Measurements from ENCODE around the gene C3.

DNA sequence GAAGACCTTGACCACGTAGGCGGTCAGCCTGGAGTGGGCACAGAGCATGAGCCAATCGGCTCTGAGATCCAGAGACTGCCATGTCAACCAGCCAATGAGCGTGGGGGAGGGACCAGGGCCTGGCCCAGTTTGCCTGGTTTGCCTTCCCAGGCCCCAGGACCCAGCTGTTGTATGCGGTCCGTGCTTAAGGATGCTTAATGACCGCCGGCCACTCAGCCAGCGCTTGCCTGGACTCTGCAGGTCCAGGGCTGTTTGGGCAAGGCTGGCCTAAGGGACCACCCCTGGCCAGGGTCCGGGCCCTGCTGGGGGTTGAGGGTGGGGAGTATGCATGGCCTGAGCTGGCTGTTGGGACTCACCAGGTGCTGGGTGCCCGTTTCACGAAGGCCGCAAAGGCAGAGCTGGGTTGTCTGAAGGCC, 27.4 kb downstream of the C3 start:
- TF ChIP-seq ZFX (IDR thresholded peaks at IDR 0.05) (no peak), POLR2A (IDR thresholded peaks at IDR 0.05; ENCODE audit: borderline replicate concordance, extremely low read depth, insufficient read depth, insufficient read length) (no peak), CBX3 (IDR thresholded peaks at IDR 0.05; ENCODE audit: low read depth) (no peak), EZH2 (IDR thresholded peaks at IDR 0.05) (no peak), RAD21 (IDR thresholded peaks at IDR 0.05; ENCODE audit: low read depth) (no peak), JUND (IDR thresholded peaks at IDR 0.05) (no peak), SIN3A (IDR thresholded peaks at IDR 0.05; ENCODE audit: low read depth) (no peak), CEBPB (IDR thresholded peaks at IDR 0.05; ENCODE audit: low read depth) (no peak)
- TF ChIP-seq, protein P1, sequence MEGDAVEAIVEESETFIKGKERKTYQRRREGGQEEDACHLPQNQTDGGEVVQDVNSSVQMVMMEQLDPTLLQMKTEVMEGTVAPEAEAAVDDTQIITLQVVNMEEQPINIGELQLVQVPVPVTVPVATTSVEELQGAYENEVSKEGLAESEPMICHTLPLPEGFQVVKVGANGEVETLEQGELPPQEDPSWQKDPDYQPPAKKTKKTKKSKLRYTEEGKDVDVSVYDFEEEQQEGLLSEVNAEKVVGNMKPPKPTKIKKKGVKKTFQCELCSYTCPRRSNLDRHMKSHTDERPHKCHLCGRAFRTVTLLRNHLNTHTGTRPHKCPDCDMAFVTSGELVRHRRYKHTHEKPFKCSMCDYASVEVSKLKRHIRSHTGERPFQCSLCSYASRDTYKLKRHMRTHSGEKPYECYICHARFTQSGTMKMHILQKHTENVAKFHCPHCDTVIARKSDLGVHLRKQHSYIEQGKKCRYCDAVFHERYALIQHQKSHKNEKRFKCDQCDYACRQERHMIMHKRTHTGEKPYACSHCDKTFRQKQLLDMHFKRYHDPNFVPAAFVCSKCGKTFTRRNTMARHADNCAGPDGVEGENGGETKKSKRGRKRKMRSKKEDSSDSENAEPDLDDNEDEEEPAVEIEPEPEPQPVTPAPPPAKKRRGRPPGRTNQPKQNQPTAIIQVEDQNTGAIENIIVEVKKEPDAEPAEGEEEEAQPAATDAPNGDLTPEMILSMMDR (IDR thresholded peaks at IDR 0.05 in 2 of 3, conservative IDR thresholded peaks at IDR 0.05 in 1 of 3; ENCODE audit: borderline replicate concordance in 1 of 3, insufficient read depth in 1 of 3, low read depth in 2 of 3, low read length in 2 of 3): no peak
- TF ChIP-seq, protein P2, sequence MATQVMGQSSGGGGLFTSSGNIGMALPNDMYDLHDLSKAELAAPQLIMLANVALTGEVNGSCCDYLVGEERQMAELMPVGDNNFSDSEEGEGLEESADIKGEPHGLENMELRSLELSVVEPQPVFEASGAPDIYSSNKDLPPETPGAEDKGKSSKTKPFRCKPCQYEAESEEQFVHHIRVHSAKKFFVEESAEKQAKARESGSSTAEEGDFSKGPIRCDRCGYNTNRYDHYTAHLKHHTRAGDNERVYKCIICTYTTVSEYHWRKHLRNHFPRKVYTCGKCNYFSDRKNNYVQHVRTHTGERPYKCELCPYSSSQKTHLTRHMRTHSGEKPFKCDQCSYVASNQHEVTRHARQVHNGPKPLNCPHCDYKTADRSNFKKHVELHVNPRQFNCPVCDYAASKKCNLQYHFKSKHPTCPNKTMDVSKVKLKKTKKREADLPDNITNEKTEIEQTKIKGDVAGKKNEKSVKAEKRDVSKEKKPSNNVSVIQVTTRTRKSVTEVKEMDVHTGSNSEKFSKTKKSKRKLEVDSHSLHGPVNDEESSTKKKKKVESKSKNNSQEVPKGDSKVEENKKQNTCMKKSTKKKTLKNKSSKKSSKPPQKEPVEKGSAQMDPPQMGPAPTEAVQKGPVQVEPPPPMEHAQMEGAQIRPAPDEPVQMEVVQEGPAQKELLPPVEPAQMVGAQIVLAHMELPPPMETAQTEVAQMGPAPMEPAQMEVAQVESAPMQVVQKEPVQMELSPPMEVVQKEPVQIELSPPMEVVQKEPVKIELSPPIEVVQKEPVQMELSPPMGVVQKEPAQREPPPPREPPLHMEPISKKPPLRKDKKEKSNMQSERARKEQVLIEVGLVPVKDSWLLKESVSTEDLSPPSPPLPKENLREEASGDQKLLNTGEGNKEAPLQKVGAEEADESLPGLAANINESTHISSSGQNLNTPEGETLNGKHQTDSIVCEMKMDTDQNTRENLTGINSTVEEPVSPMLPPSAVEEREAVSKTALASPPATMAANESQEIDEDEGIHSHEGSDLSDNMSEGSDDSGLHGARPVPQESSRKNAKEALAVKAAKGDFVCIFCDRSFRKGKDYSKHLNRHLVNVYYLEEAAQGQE (IDR thresholded peaks at IDR 0.05; ENCODE audit: low read depth): no peak
- TF ChIP-seq, protein P3, sequence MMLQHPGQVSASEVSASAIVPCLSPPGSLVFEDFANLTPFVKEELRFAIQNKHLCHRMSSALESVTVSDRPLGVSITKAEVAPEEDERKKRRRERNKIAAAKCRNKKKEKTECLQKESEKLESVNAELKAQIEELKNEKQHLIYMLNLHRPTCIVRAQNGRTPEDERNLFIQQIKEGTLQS (IDR thresholded peaks at IDR 0.05): no peak
- TF ChIP-seq, protein P4, sequence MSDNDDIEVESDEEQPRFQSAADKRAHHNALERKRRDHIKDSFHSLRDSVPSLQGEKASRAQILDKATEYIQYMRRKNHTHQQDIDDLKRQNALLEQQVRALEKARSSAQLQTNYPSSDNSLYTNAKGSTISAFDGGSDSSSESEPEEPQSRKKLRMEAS (IDR thresholded peaks at IDR 0.05): no peak
